Astrocyte (in vitro differentiated cells and primary cell): ENCODE measurements around the gene TSBP1.

ENCODE experiments used
- EZH2 ChIP-seq: IDR thresholded peaks from 2 replicates; pipeline ENCODE4 v1.6.1; 2012; ENCODE audit warnings: mild to moderate bottlenecking, low read length, inconsistent platforms; ENCODE audit not compliant: insufficient read depth
- TF ChIP-seq, protein P1 (sequence below): IDR thresholded peaks from 2 replicates; pipeline ENCODE4 v1.5.1; 2011; ENCODE audit warnings: low read depth, mild to moderate bottlenecking, inconsistent platforms, low read length, moderate library complexity; ENCODE audit not compliant: insufficient read depth

GRCh38 chr6:32329141-32329540 is 42.6 kb downstream of the TSBP1 start:
- no peak for TF ChIP-seq EZH2
- TF ChIP-seq, protein P1, sequence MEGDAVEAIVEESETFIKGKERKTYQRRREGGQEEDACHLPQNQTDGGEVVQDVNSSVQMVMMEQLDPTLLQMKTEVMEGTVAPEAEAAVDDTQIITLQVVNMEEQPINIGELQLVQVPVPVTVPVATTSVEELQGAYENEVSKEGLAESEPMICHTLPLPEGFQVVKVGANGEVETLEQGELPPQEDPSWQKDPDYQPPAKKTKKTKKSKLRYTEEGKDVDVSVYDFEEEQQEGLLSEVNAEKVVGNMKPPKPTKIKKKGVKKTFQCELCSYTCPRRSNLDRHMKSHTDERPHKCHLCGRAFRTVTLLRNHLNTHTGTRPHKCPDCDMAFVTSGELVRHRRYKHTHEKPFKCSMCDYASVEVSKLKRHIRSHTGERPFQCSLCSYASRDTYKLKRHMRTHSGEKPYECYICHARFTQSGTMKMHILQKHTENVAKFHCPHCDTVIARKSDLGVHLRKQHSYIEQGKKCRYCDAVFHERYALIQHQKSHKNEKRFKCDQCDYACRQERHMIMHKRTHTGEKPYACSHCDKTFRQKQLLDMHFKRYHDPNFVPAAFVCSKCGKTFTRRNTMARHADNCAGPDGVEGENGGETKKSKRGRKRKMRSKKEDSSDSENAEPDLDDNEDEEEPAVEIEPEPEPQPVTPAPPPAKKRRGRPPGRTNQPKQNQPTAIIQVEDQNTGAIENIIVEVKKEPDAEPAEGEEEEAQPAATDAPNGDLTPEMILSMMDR, result no peak
